Measurements from ENCODE around the gene PAK4.

The PAK4 gene

DNA sequence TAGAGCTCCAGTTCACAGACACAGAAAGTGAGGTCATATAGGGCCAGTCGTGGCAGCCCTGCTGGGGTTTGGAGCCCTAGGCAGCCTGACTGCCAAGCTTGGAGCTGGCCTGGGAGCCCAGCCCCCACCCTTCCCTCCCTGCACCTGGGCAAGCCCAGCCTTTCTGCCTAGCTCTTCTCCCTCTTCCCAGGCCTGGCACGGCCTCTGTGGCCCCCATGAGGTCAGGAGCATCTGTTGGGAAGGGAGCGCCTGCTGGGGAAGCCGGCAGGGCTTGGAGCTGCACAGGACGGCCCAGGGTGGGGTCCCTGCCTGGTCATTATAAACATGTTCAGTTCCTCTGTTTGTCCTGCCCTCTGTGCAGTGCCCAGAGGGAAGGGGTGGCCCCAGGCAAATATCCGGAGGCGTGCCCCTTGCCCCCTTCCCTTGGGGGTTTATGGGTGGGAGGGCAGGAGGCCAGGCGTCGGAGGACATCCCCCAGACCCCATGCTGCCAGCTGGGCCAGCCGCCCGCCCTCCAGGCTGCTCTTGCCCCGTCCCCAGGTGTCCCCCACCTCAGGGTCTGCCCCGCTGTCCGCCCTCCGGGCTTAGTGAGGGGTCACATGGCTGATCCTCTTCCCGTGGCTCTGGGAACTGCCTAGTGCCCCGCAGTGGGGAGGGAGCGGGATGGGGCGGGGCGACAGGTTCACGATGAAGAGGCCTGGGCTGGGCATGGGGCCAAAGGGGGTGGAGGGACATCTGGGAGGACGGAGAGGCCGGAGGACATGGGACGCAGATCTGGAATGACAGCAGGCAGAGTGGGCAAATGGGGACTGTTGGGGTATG, 41.2 kb downstream of the PAK4 start:
- no peak for DNase-seq

DNA sequence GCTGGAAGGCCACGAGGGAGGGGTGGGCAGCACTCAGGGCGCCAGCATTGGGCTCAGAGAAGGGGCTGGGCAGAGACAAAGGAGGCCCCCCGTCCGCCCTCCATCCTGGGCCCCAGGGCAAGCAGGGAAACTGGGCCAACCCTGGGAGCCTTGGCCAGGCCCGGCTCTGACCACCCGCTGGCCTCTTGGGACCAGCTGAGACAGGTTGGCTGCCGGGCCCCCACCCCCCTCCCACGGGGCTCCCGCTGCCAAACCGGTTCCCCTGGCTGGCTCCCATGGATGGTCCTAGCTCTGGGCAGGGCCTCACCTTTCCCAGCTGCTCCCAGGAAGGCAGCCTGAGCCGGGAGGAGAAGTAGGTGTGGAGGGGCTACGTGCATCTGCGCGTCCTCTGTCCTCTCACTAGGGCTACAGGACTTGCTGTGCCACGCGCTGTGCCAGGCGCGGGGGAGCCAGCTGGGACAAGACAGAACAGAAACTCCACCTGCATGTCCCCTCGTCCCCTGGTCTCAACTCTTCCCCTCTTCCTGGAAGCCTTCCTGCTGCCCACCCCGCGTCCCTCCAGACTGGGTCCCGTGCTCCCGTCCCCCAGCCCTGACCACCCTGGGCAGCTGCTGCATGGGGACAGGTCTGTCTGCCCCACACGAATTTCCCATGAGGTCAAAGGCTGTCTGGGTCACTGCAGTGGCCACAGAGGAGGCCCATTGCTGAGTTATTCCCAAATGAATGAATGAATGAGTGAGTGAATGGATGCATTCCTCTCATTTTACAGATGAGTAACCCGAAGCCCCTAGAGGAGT, 42.1 kb downstream of the PAK4 start:
- no peak for DNase-seq

DNA sequence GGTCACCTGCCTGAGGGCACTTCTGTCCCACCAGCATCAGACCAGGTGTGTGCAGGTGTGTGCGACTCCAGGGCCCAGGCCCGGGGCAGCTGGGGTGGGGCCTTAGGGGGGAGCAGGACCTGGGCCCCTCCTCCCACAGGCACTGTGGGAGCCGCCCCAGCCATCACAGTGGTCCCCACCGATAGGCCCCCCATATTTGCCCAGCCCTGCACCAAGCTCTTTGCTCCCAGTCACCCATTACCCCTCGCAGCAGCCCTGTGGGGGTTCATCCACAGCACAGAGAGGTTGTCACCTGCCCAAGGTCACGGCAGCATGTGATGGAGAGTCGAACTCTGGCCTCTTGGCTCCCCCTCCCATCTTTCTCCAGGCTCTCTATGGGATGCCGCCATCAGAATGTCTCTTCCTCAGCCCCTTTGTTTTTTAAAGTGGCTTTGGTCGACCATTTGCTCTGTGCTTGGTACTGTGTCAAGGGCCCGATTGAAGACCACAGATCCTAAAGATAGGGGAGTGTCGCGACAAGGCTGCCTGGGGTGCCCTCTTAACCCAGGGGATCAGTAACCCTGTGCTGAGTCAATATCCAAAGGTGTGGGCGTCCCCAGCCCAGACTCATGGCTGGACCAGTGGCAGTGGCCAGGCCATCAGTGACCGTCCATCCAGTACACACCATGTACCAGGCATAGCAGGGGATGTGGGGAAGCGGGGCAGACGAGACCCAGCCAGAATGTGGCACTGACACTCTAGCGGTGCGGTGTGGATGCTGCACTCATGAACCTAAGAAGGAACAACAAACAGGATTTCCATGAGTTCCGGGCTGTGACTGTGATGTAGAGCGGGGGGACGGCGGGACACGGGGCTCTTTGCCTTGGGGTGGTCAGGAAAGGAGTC, 42.9 kb downstream of the PAK4 start:
- DNase-seq: no peak

DNA sequence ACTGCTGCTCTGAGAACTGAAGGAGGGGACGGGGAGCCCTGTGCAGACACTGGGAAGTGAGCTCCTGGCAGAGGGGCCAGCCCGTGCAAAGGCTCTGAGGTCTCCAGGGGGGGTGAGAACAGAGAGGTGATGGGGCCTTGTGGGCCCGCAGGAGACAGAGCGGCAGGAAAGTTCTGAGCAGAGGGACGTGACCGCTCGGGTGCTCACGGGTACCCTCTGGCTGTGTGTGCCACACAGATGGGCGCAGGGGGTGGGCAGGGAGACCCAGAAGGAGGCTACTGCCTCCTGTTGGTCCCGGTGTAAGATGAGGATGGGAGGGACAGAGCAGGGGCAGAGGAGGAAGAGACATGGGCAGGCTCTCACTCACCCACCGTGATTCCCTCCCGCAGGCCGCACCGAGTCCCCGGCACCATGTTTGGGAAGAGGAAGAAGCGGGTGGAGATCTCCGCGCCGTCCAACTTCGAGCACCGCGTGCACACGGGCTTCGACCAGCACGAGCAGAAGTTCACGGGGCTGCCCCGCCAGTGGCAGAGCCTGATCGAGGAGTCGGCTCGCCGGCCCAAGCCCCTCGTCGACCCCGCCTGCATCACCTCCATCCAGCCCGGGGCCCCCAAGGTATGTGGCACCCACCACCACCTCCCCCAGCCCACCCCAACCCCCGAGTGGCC, 43.7 kb downstream of the PAK4 start:
- DNase-seq: no peak

DNA sequence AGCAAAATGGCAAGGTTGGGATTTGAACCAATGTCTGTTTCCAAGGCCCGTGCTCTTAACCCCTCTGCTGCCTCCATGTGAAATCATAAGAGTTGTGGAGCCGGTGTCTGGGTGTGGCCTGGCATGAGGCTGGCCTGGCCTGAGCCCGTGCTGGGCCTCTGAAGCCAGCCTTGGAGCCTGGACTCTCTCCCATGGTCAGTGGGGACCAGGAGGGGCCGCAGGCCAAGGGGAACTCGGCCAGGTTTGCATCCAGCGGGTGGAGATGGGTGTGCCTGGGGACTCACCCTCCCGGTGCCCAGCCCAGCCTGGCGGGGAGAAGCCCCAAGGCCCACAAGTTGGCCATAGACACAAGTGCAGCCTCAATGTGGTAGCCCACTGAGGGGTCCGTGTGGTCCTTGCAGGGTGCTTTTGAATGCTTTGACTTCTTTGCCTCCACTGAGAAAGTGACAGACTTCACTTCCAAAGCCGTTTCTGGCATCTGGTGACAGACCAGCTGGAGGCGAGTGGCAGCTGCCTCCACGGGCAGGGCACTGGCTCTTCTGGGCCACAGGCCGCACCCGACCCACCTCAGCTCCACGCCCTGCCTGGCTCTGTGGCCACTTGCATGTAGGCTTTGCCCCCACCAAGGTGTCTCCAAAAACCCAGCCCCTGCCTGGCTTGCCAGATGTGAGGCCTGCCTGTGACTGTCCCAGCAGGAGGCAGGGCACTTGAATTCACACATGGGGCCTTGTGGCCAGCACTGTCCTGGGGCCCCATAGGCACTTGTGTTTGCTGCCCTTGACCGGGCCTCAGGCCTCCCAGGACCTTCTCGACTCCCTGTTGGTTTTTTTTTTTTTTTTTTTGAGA, 45.0 kb downstream of the PAK4 start:
- no peak for DNase-seq

DNA sequence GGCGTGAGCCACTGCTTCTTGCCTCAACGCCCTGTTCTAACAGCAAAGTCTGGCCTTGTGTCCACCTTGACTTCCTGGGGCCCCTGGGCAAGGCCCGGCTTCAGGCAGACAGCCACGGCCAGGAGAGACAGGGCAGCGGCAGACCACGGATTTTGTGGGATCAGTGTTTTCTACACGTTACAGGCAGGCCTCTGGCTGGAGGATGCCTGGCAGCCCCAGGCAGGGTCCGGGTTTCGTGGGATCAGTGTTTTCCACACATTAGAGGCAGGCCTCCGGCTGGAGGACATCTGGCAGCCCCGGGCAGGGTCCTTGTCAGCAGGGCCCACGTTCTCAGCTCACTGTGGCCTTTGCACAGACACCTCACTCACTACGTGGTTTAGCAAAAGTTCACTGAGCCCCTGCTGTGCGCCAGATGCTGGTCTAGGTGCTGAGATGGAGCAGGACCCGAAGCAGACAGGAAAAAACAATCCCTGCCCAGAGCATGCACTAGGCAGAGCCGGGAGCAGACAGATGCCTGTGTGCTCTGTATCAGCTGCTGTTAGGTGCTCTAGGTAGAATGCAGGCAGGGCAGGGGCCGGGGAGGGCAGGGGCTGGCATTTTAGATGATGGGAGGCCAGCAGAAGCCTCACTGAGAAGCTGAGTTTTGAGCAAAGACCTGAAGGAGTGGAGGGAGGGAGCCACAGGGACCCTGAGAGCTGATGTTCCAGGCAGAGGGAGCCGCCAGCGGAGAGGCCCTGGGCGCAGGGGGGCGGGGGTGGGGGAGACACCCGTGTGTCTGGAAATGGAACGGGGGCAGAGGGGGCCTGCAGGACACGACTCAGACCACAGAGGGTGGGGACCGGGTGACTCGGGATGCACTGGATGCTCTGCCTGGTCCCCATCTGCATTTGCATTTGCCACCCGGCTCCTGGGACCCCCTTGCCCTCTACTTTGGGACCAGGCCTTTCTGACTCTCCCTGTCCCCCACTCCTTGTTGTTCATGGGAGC, 46.2 kb downstream of the PAK4 start:
- no peak for DNase-seq

DNA sequence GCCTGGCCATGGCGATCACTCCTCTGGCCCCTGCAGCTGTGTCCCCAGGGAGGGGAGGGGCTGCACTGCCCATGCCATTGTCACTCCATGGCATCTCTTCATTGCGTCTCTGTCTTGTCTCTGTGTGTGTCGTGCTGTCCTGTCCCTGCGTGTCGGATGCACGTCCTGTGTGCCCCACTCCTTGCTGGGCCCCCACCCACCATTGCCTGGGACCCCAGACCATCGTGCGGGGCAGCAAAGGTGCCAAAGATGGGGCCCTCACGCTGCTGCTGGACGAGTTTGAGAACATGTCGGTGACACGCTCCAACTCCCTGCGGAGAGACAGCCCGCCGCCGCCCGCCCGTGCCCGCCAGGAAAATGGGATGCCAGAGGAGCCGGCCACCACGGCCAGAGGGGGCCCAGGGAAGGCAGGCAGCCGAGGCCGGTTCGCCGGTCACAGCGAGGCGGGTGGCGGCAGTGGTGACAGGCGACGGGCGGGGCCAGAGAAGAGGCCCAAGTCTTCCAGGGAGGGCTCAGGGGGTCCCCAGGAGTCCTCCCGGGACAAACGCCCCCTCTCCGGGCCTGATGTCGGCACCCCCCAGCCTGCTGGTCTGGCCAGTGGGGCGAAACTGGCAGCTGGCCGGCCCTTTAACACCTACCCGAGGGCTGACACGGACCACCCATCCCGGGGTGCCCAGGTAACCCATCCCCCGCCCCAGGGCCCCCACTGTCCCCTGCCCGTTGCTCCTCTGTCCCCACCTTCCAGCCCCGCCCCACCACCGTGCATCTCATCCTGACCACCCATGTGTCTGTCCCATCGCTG, 47.3 kb downstream of the PAK4 start:
- DNase-seq: no peak

DNA sequence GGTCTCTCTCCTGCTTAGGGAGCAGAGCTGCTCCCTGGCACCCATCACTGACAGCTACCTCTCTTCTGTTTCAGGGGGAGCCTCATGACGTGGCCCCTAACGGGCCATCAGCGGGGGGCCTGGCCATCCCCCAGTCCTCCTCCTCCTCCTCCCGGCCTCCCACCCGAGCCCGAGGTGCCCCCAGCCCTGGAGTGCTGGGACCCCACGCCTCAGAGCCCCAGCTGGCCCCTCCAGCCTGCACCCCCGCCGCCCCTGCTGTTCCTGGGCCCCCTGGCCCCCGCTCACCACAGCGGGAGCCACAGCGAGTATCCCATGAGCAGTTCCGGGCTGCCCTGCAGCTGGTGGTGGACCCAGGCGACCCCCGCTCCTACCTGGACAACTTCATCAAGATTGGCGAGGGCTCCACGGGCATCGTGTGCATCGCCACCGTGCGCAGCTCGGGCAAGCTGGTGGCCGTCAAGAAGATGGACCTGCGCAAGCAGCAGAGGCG, 48.0 kb downstream of the PAK4 start:
- DNase-seq: no peak

DNA sequence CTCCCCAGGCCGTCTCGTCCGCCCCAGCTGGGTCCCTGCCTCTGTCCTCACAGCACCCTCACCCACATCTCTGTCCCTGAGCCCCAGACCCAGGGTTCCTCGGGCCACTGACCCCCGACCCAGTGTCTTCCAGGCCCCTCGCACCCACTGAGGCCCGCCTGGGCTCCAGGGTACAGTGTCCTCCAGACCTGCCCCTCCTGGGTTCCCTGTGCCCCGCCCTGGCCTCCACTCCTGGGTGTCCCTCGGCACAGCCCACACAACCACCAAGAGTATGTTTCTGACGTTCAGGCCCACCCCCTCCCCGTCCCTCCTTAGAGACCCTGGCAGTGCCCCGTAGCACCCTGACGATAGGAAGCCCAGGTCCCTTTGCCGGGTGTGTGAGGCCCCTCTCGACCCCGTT, 48.6 kb downstream of the PAK4 start:
- no peak for DNase-seq

DNA sequence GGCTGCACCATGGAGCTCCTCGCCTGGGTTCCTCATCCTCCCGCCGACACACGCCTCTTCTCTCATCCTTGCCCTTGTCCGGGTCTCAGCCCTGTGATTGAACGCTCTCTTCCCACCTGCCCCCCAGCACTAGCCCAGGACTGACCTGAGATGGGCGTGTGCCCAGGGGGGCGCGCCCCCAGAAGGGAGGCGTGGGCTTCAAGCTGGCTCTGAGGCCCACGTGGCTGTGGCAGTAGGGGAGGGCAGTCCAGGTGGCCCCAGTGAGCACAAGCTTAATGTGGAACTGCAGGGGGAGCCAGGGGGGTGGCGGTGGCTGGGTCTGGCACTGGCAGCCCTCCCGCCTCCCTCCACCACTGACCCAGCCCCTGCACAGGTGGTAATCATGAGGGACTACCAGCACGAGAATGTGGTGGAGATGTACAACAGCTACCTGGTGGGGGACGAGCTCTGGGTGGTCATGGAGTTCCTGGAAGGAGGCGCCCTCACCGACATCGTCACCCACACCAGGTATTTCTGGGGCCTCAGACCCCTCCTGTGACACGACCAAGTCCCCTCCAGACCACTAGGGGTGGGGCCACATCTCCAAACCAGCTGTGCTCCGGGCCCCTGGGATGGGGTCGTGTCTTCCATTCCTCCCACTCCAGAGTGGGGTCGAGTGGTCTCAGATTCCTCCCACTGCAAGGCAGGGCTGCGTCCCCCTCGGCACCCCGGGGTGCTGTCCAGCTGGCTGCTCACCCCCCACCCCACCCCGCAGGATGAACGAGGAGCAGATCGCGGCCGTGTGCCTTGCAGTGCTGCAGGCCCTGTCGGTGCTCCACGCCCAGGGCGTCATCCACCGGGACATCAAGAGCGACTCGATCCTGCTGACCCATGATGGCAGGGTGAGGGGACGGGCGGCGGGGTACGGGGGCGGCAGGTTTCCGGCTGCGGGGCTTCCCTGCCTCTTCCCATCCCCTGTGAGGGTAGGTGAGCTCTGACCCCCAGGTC, 49.3 kb downstream of the PAK4 start:
- DNase-seq: no peak

DNA sequence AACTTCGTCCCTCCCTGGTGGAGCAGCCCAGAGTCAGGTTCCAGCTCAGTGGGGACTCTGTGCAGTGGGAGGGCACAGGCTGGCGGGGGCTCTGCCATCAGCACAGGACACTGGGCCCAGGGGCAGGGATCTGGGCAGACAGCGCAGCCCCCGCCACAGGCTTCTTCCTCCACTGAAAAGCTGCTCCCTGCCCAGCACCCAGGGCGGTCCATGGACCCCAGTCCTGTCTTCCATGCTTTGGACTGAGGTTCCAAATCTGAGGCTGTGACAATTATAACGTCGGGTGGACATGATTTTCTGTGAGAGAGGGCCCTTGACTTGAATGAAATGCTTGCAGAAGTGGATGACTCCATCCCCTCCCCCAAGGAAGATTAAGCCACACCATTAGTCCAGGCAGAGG, 50.0 kb downstream of the PAK4 start:
- no peak for DNase-seq

DNA sequence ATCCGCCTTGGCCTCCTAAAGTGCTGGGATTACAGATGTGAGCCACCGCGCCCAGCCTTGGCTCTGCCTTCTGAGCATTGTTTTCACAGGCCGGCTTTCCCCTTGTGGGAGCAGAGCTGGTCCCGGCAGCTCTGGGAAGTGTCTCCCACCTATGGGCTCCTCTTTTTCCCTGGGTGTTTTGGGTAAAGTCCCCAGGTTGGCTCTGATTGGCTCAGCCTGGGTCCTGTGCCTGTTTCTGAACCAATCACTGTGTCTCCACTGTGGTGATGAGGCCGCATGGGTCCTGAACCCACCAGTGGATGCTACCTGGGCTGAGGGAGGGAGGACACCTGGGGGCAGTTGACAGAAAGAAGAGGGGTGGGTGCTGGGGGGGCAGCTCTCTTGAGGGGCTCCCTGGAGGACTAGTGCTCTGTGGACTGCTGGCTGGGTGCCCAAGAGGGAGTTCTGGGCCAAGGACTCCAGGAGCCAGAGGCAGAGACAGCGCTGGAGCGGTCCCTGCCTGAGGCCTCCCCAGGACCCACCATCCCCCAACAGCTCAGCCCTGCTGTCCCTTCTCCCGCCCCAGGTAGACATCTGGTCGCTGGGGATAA, 51.6 kb downstream of the PAK4 start:
- DNase-seq: no peak

DNA sequence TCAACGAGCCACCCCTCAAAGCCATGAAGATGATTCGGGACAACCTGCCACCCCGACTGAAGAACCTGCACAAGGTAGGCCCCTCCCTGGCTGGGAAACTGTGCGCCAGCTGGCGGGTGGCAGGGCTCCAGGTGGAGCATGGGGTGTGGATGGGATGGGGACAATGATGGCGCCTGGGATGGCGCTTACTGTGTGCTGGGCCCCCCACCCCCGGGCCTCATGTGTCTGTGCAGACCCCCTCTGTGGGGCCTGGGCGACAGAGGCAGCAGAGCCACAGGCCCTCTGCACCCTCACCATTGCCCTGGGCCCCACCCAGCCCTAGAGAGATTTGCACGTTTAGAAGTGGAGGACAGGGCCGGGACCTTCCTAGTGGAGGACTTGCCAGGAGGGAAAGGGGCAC, 52.1 kb downstream of the PAK4 start:
- DNase-seq: no peak

DNA sequence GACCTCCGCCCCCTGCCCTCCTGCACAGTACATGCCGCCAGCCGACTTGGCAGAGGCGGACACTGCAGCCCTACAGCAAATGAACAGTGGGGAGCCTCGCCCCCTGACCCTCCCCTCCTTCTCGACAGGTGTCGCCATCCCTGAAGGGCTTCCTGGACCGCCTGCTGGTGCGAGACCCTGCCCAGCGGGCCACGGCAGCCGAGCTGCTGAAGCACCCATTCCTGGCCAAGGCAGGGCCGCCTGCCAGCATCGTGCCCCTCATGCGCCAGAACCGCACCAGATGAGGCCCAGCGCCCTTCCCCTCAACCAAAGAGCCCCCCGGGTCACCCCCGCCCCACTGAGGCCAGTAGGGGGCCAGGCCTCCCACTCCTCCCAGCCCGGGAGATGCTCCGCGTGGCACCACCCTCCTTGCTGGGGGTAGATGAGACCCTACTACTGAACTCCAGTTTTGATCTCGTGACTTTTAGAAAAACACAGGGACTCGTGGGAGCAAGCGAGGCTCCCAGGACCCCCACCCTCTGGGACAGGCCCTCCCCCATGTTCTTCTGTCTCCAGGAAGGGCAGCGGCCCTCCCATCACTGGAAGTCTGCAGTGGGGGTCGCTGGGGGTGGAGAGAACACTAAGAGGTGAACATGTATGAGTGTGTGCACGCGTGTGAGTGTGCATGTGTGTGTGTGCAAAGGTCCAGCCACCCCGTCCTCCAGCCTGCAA, 52.9 kb downstream of the PAK4 start:
- DNase-seq: no peak

DNA sequence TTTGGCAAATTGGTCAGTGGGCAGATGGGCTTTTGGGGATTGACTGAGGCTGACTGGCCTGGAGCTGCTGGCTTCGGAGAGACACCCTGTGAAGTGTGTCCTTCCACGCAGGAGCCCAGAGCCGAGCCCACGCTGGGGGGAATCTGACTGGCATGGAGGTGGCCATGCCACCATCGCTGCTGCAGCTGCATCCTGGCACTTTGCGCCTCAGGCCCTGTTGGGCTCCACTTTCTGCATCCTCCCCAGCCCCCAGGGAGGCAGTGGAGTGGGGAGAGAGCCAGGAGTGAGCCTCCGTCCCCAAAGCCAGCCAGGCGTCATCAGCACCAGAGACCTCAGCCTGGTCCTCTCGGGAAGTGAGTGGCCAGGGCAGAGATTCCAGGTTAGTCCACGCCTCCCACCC, 54.2 kb downstream of the PAK4 start:
- DNase-seq: no peak

DNA sequence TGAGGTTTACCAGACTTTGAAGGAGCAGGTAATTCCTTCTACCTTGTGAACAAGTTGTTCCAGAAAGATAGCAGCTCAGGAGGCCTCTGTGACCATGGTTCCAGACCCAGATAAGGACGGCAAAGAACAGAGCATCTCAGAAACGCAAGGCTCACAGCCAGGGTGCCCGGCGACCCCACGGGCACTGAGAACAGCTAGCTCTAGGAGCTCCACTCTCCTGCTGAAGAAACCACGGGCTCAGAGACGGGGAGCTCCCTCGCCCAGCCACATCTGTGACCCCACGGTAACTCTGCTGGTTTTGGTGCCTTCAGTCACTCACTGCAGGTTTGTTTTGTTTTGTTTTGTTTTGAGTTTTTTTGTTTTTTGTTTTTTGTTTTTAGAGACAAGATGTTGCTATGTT, 55.2 kb downstream of the PAK4 start:
- no peak for DNase-seq

Data from T-helper 2 cell (primary cell).